G401 (cell line): ENCODE results near the gene CNNM3. TPM values are rescaled to one million over a fixed set of nuclear protein-coding genes. Genes with fewer than 3 reads are reported as not detected.

ENCODE experiments used
- DNase-seq: peaks from one replicate; pipeline ENCODE4 v3.0.0-alpha.2; 2015; ENCODE audit warnings: low spot score
- in situ Hi-C: cut with HindIII; loops from 2 replicates; pipeline ENCODE4 v1.10.0; 2016; ENCODE audit warnings: low sequenced_read_pairs, mixed read lengths
- total RNA-seq: library from RNA; depleted of rRNA; stranded (reverse); fragments of >200 nt; shearing (Covaris generic); gene quantifications from 2 replicates; pipeline ENCODE4 v1.2.3, GENCODE V29; 2014

The CNNM3 gene
- total RNA-seq, 1 experiment from 2014 or later, result 15.9 TPM

GRCh38 chr2:96869822-96870625, 54.0 kb downstream of the CNNM3 start, which contains the start of gene SEMA4C:
SEMA4C (minus strand) TSS chr2:96870080; CDS start chr2:96867886, 2,194 bp downstream.
- in situ Hi-C loops, result no loop called here
- DNase-seq, result peak; percentile 67

- in situ Hi-C loops, result no loop called here
- peak; percentile 59 for DNase-seq
Observed at GRCh38 chr2:96870626-96871255, 54.7 kb downstream of the CNNM3 start.

GRCh38 chr2:96872591-96873349, 56.7 kb downstream of the CNNM3 start:
- DNase-seq, result no peak
- in situ Hi-C loops, result no loop called here

DNA sequence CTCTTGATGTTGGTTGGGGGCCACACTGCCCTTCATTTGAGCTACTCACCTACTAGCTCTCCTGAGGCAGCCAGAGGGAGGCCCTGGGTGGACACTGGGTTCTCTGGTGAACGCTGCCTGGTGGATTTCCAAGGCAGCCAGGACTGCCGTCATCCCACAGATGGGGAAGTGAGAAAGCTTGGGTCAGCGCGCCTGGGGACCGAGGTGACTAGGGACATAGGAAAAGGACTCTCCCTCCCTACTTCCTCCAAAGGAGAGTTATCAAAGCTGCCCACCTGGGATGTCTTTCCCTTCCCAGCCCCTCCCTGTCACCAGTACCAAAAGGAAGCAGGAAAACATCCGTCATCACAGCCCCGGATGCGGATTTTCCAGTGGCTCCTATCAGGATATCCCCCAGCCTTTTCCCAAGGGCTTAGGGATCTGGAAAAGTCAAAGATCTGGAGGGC, 57.6 kb downstream of the CNNM3 start:
- no peak for DNase-seq
- in situ Hi-C loops, result no loop called here

- DNase-seq, result no peak
- in situ Hi-C loops, result no loop called here
Observed at GRCh38 chr2:96874198-96874831, 58.2 kb downstream of the CNNM3 start.

DNA sequence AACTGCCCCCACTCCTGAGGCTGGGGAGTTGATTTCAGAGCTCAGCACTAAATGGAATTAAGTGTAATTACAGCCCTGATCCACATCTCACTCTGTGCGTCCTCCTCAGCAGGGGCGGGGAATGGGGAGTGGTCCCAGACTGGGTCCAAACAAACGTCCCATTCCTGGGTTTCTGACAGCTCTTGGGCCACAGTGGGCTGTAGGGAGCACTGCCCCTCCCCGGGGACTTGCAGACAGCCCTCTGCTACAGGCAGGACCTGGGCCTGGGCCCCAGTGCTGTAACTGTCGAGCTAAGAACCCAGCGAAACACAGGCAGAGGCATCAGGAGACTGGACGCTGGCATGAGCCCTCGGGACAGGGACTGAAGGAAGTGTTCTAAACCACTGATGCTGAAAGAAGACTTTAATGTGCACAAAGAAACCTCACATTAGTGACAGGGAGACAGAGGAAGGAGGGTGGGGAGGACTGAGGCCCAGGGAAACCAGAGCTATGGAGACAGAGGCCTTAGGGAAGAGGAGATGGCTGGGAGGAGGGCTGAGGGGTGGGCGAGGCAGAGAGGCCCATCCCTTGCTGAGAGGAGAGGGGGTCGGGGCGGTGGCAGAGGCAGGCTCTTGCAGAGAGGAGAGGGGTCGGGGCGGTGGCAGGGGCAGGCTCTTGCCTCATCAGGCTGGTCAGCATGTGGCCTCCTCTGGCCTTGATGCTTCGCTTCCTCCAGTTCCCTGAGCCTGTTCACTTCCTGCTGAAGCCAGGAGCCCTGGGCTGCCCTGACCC, 59.6 kb downstream of the CNNM3 start:
- DNase-seq, result no peak
- in situ Hi-C loops, result no loop called here

DNA sequence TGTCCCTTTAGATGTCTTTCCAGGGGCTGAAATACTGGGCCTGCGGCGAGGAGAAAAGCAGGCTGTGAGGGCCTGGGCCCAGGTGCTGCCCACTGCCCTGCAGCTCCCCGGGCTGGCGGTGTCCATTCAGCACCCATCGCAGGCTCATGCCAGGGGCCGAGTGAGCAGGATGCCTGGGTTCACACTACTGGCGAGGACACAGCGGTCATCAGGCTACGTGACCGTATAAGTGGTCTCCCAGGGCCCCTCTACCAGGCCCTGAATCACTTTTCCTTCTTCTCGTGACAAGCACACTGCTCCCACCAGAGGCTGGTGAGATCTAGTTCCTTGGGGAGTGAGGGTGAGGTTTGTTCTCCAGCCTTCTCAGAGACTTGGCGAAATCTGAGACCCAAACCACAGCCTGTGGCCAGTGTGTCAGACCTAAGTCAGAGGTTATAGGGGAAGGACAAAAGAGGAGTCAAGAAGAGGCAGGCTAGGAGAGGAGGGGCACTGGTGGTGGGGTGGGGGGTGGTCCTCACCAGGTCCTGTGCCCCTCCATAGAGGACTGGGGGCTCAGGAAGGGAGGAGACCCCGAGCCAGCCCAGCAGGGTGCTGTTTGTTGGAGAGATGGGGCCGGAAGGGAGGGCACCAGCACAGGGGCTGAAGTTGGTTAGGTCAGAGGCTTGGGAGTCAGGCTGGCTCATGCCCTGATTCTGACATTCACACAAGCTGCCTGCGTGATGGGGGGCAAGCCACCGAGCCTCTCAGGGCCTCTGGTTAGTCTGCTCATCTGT, 60.4 kb downstream of the CNNM3 start:
- in situ Hi-C loops, result no loop called here
- no peak for DNase-seq

- DNase-seq, result no peak
- in situ Hi-C loops, result no loop called here
Observed at GRCh38 chr2:96877042-96877451, 61.0 kb downstream of the CNNM3 start.

- in situ Hi-C loops, result no loop called here
- DNase-seq, result no peak
Observed at GRCh38 chr2:96877631-96878092, 61.6 kb downstream of the CNNM3 start.

DNA sequence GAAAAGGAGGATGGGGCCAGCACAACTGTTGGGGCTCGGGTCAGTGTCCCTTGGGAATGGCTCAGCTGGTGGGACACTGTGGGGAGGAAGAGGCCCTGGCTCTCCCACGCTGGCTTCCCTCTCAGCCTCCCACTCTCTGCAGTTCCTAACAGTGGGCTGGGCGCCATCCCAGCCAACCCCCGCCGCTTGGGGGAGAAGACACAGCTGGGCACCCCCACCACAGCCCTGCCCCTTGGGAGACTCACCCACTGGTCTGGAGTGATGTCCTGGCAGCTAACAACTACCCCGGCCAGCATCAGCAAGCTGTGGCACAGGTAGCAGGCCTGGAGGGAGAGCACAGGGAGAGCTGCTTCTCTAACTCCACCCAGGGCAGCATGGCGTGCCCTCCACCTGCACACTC, 62.1 kb downstream of the CNNM3 start:
- in situ Hi-C loops, result no loop called here
- no peak for DNase-seq

- in situ Hi-C loops, result no loop called here
- DNase-seq, result peak; percentile 93
Observed at GRCh38 chr2:96878796-96879544, 62.9 kb downstream of the CNNM3 start.

- in situ Hi-C loops, result no loop called here
- no peak for DNase-seq
Observed at GRCh38 chr2:96879545-96880040, 63.5 kb downstream of the CNNM3 start.

- in situ Hi-C loops, result no loop called here
- DNase-seq, result no peak
Observed at GRCh38 chr2:96880891-96881273, 64.8 kb downstream of the CNNM3 start.

DNA sequence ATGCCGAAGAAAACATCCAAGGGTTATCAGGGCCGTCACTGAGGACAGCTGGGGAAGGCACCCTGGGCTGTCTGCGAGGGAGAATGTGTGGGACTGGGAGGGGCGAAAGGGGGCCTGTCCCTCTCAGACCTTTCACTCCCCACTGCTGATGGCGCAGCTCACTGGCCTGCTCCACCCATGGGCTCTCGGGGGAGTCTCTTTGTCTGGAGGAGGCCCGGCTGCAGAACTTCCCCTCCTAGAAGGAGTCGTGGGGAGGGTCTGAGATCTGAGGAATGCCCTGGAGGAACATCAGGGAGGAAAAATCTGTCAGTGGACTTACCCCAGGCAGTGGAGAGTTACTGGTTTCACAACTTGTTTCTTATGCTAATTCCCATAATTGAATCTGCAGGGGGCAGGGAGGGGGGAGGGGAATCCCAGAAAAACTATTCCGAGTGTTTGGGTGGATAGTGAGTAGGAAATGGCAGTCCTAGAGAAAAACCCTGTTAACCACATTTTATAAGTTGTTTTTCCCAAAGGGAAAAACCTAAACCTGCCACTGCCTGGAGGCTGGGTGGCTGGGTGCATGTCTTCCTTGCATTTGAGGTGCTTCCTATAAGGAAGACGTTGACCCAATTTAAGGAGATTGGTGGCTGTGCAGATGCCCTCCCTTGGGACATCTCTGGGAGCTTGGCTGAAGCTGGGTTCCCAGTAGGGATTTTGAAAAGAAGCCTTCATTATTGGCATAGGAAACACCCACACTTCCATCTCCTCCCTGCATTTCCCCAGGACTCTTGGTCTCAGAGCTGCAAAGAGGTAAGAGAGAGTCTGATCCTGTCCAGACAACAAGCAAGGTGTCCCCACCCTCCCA, 65.5 kb downstream of the CNNM3 start:
- DNase-seq, result no peak
- in situ Hi-C loops, result no loop called here

GRCh38 chr2:96882230-96882629, 66.2 kb downstream of the CNNM3 start:
- DNase-seq, result no peak

DNA sequence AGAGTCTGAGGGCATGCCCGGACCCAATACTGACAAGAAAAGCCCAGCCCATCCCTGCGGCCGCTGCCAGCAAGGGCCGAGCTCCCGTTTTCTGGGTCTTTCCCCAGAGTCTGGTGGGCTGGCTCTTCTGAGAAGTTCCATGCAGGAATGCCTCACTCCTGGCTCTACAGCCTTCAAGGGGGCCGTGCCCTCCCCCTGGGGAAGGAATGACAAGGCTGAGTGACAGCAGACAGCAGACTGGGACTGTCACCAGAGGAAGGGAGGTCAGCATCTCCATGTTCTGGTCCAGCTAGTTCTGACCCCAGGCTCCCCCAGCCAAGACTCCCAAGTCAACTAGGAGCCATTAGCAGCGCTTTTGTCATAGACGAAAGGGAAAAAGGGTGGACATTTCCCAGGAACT, 66.8 kb downstream of the CNNM3 start:
- in situ Hi-C loops, result no loop called here
- no peak for DNase-seq

More at GRCh38 chr2:96882230-96882629, 66.2 kb downstream of the CNNM3 start:
- in situ Hi-C loops, result no loop called here
